Natural killer cell (primary cell): ENCODE measurements around the gene CR2. TPM values are rescaled to one million over a fixed set of nuclear protein-coding genes. Genes with fewer than 3 reads are reported as not detected.

Source experiments
- ATAC-seq, 3 donors: fragments of 150-1000 bp in 2 of 3; fragments of 200-7000 bp in 1 of 3; cut with Tn5 transposase; 1 replicate in 1 of 3; 2 replicates in 2 of 3; pipeline ENCODE4 v1.10.0; 2021; ENCODE audit warnings: mild to moderate bottlenecking in 2 of 3, moderate library complexity in 2 of 3
- DNase-seq, 2 donors: peaks; one replicate each; pipeline versions ENCODE4 v3.0.0 to v3.0.0-alpha.2; 2013 to 2021; ENCODE audit warnings: mixed read lengths in 1 of 2
- H3K27ac ChIP-seq: one replicate; pipeline ENCODE4 v1.5.1; 2013; ENCODE audit warnings: mild to moderate bottlenecking, low read length
- H3K27me3 ChIP-seq: one replicate; pipeline ENCODE4 v1.6.1; 2013; ENCODE audit warnings: low read length; ENCODE audit not compliant: control insufficient read depth, insufficient read depth
- H3K36me3 ChIP-seq: one replicate; pipeline ENCODE4 v1.6.1; 2013; ENCODE audit warnings: low read length; ENCODE audit not compliant: control insufficient read depth, insufficient read depth
- H3K4me1 ChIP-seq: one replicate; pipeline ENCODE4 v1.6.1; 2013; ENCODE audit warnings: low read length; ENCODE audit not compliant: control insufficient read depth, insufficient read depth
- H3K4me3 ChIP-seq: one replicate; pipeline ENCODE4 v1.5.1; 2013; ENCODE audit warnings: low read length
- H3K9me3 ChIP-seq: one replicate; pipeline ENCODE4 v1.6.1; 2013; ENCODE audit warnings: low read length; ENCODE audit not compliant: control insufficient read depth, insufficient read depth
- H3K27ac Mint-ChIP-seq, 2 donors: one replicate each; pipeline ENCODE4 v1.8.0; 2022; ENCODE audit warnings: mild to moderate bottlenecking in 2 of 2, mixed read lengths in 2 of 2, moderate library complexity in 1 of 2
- H3K27me3 Mint-ChIP-seq, 2 donors: one replicate each; pipeline ENCODE4 v1.8.0; 2022; ENCODE audit warnings: low read depth in 2 of 2, mixed read lengths in 2 of 2
- H3K36me3 Mint-ChIP-seq: one replicate; pipeline ENCODE4 v1.8.0; 2022; ENCODE audit warnings: mixed read lengths
- H3K4me1 Mint-ChIP-seq, 2 donors: one replicate each; pipeline ENCODE4 v1.8.0; 2022; ENCODE audit warnings: mixed read lengths in 2 of 2
- H3K4me3 Mint-ChIP-seq: one replicate; pipeline ENCODE4 v1.8.0; 2022; ENCODE audit warnings: mild to moderate bottlenecking, moderate library complexity, mixed read lengths
- H3K9me3 Mint-ChIP-seq, 2 donors: one replicate each; pipeline ENCODE4 v1.8.0; 2022; ENCODE audit warnings: mixed read lengths in 2 of 2
- WGBS: methylation state at CpG from one replicate; pipeline ENCODE4 v1.1.7; 2013; ENCODE audit warnings: missing lambda C conversion rate; ENCODE audit not compliant: insufficient coverage; 5-methylcytosine and 5-hydroxymethylcytosine counted together
- intact Hi-C: fragments of 100-400 bp; cut with micrococcal nuclease; formaldehyde crosslinking; loops from one replicate; pipeline ENCODE4 v1.14.2; 2022
- total RNA-seq, 4 donors: library from RNA; stranded (reverse); fragments of 120-200 nt in 1 of 4; gene quantifications; one replicate each; pipeline versions ENCODE4 v1.2.3 to v1.2.4, GENCODE V29; 2013 to 2022
- TF ChIP-seq, protein P1 (sequence below): fragments of 200-600 bp; IDR thresholded peaks from one replicate; pipeline ENCODE4 v1.8.0; 2022; ENCODE audit warnings: antibody characterized with exemption

CR2 gene
- total RNA-seq, 3 donors from 2014 or later (not counting 1 experiment from before 2014, with no cell fraction given): 0.19 to 0.48 (median 0.29) TPM

GRCh38 chr1:207458414-207458813 is 4.3 kb downstream of the CR2 start:
- no peaks in the 10 kb centered on the region for H3K36me3 ChIP-seq
- Mint-ChIP-seq H3K9me3 (no peaks in the 10 kb centered on the region), H3K4me3 (no peak overlapping the region), H3K27ac (no peak overlapping the region), H3K27me3 (peaks cover 8 to 16% of the 10 kb centered on the region in 2 donors), H3K4me1 (peaks cover 0 to 4% of the 10 kb centered on the region in 2 donors), H3K36me3 (no peaks in the 10 kb centered on the region)
- no peak overlapping the region for H3K4me3 ChIP-seq
- 88% methylated on average over 1 of the region's 1 CpG for WGBS
- H3K27me3 ChIP-seq: peaks cover 20% of the 10 kb centered on the region
- peaks cover 10% of the 10 kb centered on the region for H3K4me1 ChIP-seq
- intact Hi-C loops: no loop called here
- DNase-seq (no peak), ATAC-seq (no peak)
- TF ChIP-seq, protein P1, sequence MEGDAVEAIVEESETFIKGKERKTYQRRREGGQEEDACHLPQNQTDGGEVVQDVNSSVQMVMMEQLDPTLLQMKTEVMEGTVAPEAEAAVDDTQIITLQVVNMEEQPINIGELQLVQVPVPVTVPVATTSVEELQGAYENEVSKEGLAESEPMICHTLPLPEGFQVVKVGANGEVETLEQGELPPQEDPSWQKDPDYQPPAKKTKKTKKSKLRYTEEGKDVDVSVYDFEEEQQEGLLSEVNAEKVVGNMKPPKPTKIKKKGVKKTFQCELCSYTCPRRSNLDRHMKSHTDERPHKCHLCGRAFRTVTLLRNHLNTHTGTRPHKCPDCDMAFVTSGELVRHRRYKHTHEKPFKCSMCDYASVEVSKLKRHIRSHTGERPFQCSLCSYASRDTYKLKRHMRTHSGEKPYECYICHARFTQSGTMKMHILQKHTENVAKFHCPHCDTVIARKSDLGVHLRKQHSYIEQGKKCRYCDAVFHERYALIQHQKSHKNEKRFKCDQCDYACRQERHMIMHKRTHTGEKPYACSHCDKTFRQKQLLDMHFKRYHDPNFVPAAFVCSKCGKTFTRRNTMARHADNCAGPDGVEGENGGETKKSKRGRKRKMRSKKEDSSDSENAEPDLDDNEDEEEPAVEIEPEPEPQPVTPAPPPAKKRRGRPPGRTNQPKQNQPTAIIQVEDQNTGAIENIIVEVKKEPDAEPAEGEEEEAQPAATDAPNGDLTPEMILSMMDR: no peak
- H3K27ac ChIP-seq: no peak overlapping the region
- no peaks in the 10 kb centered on the region for H3K9me3 ChIP-seq

- Mint-ChIP-seq H3K4me1 (peaks cover 0 to 4% of the 10 kb centered on the region in 2 donors), H3K4me3 (no peak overlapping the region), H3K27ac (no peak overlapping the region), H3K27me3 (peaks cover 12% of the 10 kb centered on the region in 2 donors), H3K9me3 (no peaks in the 10 kb centered on the region), H3K36me3 (no peaks in the 10 kb centered on the region)
- Histone ChIP-seq H3K27me3 (peaks cover 16% of the 10 kb centered on the region), H3K4me1 (peaks cover 8% of the 10 kb centered on the region), H3K9me3 (no peaks in the 10 kb centered on the region), H3K36me3 (no peaks in the 10 kb centered on the region), H3K4me3 (no peak overlapping the region), H3K27ac (no peak overlapping the region)
- peak in 1 of 2 donors; percentile 79 for DNase-seq
- TF ChIP-seq, protein P1: no peak
- intact Hi-C loops: no loop called here
- peak in 1 of 3 donors; percentile 30 for ATAC-seq
- 5% methylated on average over 2 of the region's 2 CpGs for WGBS
Observed at GRCh38 chr1:207459008-207459407, 4.9 kb downstream of the CR2 start.

GRCh38 chr1:207461649-207462048 is 7.5 kb downstream of the CR2 start:
- Histone ChIP-seq H3K27me3 (no peaks in the 10 kb centered on the region), H3K4me3 (no peak overlapping the region), H3K4me1 (no peaks in the 10 kb centered on the region), H3K9me3 (no peaks in the 10 kb centered on the region), H3K36me3 (no peaks in the 10 kb centered on the region), H3K27ac (no peak overlapping the region)
- ATAC-seq: no peak
- no peak for DNase-seq
- TF ChIP-seq, protein P1: no peak
- Mint-ChIP-seq H3K36me3 (no peaks in the 10 kb centered on the region), H3K27ac (no peak overlapping the region), H3K27me3 (peaks cover 5 to 33% of the 10 kb centered on the region in 2 donors), H3K4me3 (no peak overlapping the region), H3K9me3 (no peaks in the 10 kb centered on the region), H3K4me1 (no peaks in the 10 kb centered on the region)
- 88% methylated on average over 1 of the region's 1 CpG for WGBS
- intact Hi-C loops: no loop called here

GRCh38 chr1:207462535-207462934 is 8.4 kb downstream of the CR2 start:
- no peak overlapping the region for H3K27ac Mint-ChIP-seq
- intact Hi-C loops: no loop called here
- Histone ChIP-seq H3K4me3 (no peak overlapping the region), H3K9me3 (no peaks in the 10 kb centered on the region), H3K36me3 (no peaks in the 10 kb centered on the region), H3K27me3 (no peaks in the 10 kb centered on the region), H3K27ac (no peak overlapping the region), H3K4me1 (no peaks in the 10 kb centered on the region)
- no peaks in the 10 kb centered on the region for H3K4me1 Mint-ChIP-seq
- H3K27me3 Mint-ChIP-seq: peaks cover 8 to 38% of the 10 kb centered on the region in 2 donors
- no peak for DNase-seq
- no peak for ATAC-seq
- no peaks in the 10 kb centered on the region for H3K36me3 Mint-ChIP-seq
- no peaks in the 10 kb centered on the region for H3K9me3 Mint-ChIP-seq
- TF ChIP-seq, protein P1: no peak
- H3K4me3 Mint-ChIP-seq: no peak overlapping the region
